Measurements from ENCODE around the gene PRELID2.

GRCh38 chr5:145743396-145744061 lies 91.6 kb downstream of the PRELID2 start:
- TF ChIP-seq GATA3 (IDR thresholded peaks at IDR 0.05; ENCODE audit: low read depth, low read length) (no peak), GATA2 (IDR thresholded peaks at IDR 0.05; ENCODE audit: low read depth, low read length) (no peak)
